ENCODE measurements around the gene STRN4.

DNA sequence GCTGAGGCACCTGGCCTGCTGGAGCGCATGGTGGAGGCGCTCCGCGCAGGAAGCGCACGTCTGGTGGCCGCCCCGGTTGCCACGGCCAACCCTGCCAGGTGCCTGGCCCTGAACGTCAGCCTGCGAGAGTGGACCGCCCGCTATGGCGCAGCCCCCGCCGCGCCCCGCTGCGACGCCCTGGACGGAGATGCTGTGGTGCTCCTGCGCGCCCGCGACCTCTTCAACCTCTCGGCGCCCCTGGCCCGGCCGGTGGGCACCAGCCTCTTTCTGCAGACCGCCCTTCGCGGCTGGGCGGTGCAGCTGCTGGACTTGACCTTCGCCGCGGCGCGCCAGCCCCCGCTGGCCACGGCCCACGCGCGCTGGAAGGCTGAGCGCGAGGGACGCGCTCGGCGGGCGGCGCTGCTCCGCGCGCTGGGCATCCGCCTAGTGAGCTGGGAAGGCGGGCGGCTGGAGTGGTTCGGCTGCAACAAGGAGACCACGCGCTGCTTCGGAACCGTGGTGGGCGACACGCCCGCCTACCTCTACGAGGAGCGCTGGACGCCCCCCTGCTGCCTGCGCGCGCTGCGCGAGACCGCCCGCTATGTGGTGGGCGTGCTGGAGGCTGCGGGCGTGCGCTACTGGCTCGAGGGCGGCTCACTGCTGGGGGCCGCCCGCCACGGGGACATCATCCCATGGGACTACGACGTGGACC lies 9.7 kb upstream of the STRN4 start:
- no peak for TF ChIP-seq RAD21 (CRISPR knock-in tag; conservative IDR thresholded peaks at IDR 0.05 in 1 of 2, IDR thresholded peaks at IDR 0.05 in 1 of 2)
- no peak for TF ChIP-seq EZH2 (IDR thresholded peaks at IDR 0.05; ENCODE audit: borderline replicate concordance, low read depth, low read length)
